ENCODE results near the gene INPP5E.
"Not testable (repeated sequence)": the region's sequence is repeated elsewhere in the genome, so short reads cannot be mapped to it uniquely, and the experiment has no call there.

The INPP5E gene

DNA sequence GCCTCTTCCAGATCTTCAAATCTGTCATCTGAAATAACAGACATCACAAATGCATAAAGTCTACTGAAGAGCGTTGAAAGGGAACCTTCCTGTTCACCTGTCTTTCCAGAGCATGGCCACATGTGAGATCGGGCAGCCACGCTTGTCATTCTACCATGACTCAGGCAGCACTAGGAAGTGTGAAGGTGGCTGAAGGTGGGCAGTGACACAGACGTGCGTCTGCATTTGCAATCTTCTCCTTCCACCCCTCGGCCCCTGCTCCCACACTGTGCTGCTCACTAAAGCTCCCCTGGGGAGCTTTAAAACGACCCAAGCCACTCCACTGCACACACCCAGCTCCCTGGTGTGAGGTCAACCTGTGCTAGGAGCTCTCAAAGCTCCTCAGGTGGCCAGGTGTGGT, 31.7 kb downstream of the INPP5E start:
- no peak for DNase-seq (ENCODE audit: extremely low read depth in 1 of 2, low read depth in 1 of 2)

DNA sequence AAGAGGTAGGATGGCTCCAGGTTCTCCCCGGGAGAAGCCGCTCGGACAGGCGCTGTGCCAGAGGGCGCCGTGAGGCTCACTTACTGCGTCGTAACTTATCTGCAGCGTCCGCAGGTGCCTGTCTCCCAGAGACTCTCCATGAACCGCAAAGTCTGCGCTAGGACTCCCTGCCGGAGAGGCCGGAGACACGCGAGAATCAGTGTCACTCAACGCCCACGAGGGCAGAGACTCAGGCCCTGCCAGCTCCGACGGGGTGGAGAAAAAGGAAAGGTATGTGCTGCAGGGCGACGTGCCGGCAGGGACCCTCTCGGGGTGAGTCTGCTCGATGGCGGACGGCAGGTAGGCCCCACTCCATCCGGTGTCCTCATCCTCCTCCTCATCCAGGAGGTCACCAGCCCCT, 32.6 kb downstream of the INPP5E start:
- DNase-seq (ENCODE audit: extremely low read depth in 1 of 2, low read depth in 1 of 2): not testable (repeated sequence)

DNA sequence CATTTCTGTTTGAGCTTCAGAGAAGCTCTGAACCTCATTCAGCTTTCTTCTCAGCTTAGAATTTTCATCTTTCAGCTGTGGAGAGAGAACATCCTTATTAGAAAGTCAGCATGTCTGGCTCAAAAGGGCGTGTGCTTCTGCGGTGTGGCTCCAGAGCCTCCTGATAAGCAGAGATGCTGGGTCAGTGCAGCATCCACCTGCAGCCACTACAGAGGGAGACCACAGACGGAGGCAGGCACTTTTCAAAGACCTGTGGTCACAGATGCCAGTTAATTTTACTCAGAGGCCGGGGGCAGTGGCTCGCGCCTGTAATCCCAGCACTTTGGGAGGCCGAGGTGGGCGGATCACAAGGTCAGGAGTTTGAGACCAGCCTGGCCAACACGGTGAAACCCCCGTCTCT, 33.7 kb downstream of the INPP5E start:
- not testable (repeated sequence) for DNase-seq (ENCODE audit: extremely low read depth in 1 of 2, low read depth in 1 of 2)

DNA sequence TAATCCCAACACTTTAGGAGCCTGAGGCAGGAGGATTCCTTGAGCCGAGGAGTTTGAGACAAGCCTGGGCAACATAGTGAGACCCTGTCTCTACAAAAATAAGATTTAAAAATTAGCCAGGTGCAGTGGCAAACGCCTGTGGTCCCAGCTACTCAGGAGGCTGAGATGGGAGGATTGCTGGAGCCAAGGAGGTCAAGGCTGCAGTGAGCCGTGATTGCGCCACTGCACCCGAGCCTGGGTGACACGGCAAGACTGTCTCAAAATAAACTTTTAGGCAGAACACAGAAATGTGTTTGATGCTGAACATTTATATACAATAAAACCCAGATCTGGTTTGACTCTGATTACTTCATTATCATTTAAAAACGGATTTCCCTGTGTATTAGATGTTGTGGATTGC, 34.2 kb downstream of the INPP5E start:
- no peak for DNase-seq (ENCODE audit: extremely low read depth in 1 of 2, low read depth in 1 of 2)

DNA sequence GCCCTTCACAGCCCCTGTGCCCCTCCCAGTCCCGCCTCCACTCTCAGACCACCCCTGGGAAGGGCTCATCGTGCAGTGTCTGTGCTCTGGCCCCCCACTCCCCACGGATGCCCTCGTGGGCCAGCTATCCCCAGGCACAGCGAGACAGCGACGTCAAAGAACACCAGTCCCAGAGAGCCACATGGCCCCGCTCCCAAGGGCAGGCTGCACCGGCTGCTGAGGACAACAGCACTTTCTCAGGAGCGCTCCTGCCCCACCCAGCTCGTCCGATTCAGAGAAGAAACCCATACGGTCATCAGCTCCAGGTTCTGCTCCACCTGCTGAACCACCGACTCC, 34.9 kb downstream of the INPP5E start:
- no peak for DNase-seq (ENCODE audit: extremely low read depth in 1 of 2, low read depth in 1 of 2)

DNA sequence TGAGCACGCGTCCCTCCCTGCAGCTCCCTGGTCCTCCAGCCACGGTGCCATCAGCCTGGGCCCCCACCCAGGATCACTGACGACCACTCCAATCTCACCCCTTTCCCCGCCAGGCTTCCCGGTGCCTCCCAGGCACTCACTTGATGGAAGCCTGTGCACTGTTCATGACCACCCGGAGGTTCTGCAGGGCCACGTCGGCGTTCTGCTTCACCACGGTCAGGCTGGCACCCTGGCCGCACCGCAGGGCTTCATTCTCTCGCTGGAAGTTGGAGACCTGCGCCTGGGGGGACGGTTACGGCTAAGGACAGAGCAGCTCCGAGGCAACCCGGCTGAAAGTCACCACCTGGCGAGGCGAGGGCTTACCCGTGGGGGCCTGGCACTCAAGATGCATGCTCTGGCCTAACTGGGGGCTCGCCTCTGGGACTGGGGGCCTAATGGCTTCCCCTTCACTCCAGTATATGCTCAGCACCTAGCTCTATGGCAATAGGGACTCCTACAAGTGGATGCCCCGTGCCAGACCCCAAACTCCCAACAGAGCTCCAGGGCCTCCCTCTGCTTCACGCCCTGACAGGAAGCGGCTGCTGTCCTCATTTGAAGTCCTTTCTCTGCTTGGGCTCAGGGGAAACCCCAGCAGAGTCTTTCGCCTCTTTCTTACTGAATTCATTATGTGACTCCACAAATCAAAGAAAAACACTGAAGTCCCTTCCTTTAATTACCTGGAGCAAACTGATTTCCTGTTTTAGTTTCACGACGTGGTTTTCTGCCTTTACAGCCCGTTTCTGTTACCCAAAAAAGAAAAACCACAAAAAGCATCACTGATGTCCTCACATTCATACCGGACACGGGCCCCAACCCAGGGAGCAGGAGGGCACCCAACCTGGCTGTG, 35.5 kb downstream of the INPP5E start:
- no peak for DNase-seq (ENCODE audit: extremely low read depth in 1 of 2, low read depth in 1 of 2)

DNA sequence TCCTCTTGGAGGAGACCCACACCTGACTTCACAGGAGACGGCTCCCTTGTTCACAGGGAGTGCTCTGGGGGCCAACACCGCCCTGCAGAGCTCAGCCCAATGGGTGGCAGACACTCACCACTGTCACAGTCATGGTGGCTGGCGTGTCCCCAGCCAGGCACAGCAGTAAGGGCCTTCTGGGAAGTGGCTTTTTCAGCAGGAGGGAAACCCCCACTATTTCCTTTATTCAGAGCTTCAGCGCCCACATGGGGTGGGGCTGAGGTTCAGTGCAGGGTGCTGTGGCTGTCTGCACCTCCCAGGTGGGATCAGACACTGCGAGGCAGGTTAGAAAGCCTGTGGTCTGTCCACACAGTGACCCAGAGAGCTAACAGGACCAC, 36.1 kb downstream of the INPP5E start:
- DNase-seq (ENCODE audit: extremely low read depth in 1 of 2, low read depth in 1 of 2): peak; percentile 37 to 44

DNA sequence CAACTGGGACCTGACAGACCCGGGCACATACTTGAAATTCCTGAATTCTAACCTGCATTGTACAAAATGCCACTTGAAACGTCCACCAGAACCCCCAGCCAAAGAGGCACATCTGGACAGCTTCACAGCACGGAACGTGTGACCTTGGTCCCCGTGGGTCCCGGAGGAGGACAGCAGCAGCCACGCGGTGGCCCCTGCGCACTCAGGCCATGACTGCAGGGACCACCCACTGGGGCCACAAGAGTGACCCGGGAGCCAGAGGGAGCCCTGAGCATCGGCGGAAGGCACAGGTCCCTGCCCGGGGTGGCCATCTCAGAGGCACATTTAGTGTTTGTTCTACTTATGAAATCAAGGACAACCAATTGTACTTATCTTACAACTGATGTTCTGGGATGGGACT, 37.6 kb downstream of the INPP5E start:
- no peak for DNase-seq (ENCODE audit: extremely low read depth in 1 of 2, low read depth in 1 of 2)

DNA sequence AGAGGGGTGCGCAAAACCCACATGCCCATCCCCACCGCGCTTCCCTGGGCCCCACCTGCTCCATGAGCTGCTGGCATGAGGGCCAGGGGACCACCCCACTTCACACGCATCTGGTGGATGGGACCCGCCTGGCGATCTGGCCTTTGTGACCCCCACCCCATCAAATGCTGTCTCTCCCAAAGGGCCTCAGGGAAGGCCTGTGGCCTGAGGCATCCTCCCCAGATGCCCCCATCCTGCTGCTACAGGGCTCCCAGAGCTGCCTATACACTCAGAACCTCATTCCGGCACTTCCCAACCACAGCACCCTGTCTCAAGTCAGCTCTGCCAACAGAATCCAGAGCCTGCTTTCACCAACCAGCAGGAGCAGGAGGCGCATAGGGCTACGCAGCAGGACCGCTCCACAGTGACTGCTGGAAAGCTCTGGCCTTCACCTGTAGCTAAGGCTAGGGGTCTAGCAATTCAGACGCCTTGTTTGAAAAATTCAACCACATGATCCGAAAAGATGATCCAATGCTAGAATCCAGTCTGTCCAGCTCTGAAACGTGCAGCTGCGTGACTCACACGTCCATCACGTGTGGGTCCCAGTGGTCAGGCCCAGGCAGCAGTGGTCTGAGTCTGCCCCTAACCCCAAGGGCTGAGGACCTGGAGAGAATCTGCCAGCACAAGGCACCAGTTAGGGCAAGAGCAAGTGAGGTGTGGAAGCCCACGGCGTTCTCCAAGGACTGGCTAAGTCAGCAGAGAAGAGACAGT, 38.3 kb downstream of the INPP5E start:
- DNase-seq (ENCODE audit: extremely low read depth in 1 of 2, low read depth in 1 of 2): no peak

DNA sequence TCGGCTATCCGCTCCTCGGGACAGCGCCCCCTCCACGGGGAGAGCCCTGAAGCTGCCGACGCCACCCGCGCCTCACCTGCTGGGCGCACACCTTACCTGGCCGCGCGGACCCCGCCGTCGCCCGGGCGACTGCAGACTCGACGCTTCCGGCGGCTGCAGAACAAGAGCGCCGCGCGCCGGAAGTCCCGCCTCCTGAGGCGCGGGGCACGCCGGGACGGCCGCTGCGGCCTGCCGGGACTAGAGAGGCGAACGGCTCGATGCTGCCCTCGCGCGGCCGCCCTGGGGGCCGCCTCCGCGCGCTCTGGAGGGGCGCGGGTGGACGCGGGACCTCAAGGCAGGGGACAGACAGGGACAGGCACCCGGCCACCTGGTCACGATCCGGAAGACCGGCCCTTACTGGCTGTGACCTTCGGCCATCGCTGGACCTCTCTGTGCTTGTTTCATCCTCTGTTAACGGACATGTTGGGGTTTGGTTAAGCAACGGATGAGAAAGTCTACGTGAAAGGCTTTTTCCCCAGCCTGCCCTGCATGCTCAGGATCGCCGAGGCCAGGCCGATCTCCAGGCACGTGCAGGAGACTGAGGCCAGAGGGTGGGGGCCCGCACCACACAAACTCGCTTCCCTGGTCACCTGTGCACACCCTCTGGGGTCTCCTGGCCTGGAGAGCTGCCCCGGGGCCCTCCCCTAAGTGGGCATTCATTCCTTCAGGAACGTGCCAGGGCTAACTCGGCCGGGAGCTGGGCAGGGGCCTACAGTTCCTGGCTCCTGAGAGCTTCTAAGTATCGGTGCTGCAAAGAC, 39.4 kb downstream of the INPP5E start, which contains the start of gene SNAPC4:
Gene SNAPC4 (minus strand): TSS at position 133 of the 797 bp plus-strand sequence. CDS start 1,742 bp downstream, outside the sequence.
- peak; percentile 44 to 78 for DNase-seq (ENCODE audit: extremely low read depth in 1 of 2, low read depth in 1 of 2)

DNA sequence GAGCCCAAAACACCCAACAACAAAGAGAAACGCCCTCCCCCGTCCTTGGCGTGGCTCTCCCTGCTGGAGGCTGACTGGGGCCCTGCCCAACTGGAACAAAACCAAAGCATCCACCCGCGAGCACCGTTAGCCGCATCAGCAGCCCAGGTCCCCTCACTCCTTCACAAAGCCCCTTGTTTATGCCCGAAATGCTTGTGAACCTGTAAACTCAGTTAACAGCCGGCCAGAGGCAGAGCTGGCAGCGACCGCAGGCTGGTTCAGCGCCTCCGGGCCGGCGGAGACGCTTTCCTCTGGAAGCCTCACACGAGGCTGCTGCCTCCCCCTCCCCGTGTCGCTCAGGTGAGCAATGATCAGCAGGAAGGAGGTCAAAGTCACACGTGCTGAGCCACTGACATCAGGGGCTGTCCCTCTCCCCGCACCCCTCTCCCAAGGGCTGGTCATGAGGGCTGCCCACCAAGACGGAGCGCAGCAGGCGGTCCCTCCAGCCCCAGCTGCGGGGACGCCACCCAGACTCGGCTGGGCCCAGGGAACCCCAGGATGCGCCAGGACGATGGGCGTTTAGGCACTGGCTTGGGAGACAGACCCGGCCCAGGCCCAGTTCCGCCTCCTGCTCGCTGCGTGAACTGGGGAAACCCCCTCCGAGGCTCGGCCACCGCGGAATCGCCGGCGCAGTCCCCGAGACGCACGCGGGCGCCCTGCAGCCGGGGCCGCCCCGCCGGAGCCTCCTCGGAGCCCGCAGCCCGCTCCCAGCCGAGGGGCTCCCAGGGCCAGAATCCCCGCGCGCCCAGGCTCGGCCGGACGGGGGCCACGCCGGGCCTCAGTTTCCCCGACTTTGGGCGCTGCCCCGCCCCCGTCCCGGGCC, 40.2 kb downstream of the INPP5E start:
- no peak for DNase-seq (ENCODE audit: extremely low read depth in 1 of 2, low read depth in 1 of 2)

DNA sequence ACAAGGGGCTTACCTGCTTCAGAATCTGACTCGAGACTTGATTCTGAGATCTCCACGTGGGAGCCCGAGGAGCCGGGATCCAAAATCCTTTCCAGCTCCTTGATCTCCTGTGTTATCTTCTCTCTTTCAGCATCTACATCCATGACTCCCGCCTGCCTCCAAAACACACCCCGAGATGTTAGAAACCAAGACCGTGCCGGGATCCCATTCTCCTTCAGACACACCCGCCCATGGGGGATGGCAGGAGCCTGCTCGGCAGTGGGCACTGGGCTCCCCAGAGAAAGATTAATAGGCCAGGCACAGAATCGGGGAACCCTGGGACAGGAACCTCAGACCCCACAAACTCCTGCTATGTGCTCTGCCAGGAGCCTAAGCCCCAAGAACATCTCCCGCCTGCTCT, 41.4 kb downstream of the INPP5E start:
- no peak for DNase-seq (ENCODE audit: extremely low read depth in 1 of 2, low read depth in 1 of 2)

DNA sequence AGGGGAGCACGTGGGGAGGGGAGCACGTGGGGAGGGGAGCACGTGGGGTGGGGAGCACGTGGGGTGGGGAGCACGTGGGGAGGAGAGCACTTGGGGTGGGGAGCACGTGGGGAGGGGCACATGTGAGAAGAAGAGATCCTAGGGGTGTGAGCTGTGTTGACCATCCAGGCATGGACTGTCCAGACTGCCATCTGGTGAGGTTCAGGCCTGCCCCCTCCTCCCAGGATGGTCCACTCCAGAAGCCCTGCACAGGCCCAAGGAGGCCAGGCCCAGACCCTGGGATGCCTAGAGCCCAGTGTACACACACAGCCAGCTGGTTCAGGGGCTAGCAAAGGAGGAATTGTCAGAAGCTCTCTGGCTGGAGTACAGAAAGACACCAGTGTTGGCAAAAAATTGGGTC, 42.0 kb downstream of the INPP5E start:
- DNase-seq (ENCODE audit: extremely low read depth in 1 of 2, low read depth in 1 of 2): no peak

DNA sequence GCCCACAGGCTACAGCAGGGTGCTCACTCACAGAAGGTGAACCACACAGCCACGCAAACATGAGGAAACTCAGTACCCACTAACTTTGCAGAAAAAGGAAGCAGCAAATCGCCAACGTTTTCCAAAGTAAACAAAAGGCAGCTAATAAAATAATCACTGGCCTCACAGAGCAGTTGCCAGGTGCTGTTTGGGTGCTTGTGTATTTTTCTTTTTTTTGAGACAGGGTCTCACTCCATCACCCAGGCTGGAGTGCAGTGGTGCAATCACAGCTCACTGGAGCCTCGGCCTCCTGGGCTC, 43.5 kb downstream of the INPP5E start:
- DNase-seq (ENCODE audit: extremely low read depth in 1 of 2, low read depth in 1 of 2): no peak

DNA sequence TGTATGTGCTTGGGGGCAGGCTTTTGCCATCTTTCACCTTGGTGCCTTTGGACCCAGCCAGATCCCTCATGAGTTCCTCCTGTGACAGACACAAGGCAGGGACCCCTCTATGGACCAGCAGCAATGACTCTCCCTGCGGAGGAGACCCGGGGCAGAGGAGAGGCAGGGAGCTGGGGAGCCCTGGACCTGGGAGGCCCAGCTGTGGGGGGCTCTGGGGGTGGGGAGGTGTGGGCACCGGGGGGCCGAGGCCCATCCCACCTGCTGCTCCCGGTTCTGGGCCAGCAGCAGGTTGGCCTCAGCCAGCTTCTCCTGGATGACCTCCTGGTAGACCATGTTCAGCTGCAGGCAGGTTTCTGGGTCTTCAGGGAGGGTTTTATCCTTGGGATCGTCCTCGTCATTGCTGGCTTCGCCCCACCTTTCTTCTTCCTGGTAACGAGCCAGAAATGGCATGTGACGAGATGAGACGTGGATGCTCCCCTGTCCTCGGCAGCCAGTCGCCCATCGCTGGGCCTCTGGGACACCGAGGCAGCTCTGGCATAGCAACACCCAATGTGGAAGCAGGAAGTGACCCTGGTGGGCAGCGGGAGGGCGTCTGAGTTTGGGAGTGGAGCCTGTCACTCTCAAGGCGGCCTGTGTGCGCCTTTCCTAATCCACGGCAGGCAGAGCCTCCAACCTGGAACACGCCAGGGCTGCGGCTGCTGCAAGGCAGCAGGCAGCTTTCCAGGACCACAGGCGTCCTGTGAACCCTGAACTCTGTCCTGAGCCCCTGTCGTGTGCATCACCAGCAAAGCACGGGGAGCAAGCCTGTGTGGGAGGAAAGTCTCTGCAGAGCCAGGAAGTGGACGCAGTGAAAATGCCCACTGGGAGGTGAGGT, 44.1 kb downstream of the INPP5E start:
- DNase-seq (ENCODE audit: extremely low read depth in 1 of 2, low read depth in 1 of 2): no peak

DNA sequence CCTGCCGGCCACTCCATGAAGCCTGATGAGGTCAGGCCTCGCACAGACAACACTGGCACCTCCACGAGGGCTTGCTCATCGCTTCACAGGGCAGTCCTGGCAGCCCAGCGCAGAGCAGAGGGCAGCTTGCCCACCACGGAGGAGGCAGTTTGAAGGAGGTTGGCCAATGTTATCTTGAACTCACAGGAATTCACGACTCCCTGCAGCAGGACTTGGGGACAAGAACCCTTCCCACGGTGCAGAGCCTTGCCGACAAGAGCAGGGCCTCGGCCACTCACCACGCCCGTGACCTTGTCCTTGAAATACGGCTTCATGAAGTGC, 44.7 kb downstream of the INPP5E start:
- no peak for DNase-seq (ENCODE audit: extremely low read depth in 1 of 2, low read depth in 1 of 2)

DNA sequence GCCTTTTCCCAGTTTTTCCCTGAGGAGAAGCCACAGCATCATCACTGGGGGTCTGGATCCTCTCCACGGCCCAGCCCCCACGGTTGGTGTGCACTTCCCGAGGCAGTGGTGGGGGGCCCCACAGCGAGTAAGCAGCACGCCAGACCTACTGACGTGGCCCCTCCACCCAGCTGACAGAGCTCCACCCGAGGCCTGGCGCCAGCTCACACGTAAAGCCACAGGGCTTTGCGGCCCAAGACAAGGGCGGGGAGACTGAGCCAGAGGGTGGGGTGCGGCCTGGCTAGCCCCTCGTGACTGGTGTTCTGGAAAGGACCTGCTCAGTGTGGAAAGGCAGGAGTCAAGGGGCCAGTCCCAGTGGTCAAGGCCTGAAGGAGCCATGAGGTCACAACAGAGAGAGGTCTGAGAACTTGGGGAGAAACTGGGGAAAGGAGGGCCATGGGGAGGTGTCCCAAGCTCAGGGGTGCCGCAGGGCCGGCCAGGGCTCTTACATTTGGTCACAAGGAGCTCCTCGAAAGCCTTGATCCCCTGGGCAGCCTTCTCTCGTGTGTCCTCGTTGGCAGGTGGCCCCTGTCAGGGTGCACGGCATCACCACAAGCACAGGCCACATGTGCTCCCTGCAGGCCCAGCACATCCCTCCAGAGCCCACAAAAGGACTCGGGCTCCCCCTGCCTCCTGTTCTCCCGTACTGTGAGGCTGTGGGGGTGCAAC, 45.2 kb downstream of the INPP5E start:
- no peak for DNase-seq (ENCODE audit: extremely low read depth in 1 of 2, low read depth in 1 of 2)

DNA sequence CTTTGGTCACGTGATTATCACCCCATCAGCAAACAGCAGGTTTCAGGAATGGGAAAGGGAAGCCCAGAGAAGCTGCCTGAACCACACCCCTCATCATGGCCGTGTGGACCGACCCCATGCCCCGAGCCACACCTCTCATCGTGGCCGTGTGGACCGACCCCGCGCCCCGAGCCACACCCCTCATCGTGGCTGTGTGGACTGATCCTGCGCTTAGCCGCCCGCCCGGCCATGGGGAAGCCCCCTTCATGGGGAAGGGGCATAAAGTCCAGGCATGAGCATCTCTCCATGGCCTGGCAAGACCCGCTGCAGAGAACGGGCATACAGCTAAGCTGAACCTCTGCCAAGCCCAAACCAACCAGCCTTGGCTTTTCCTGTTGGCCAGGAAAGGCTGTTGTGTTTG, 46.1 kb downstream of the INPP5E start:
- no peak for DNase-seq (ENCODE audit: extremely low read depth in 1 of 2, low read depth in 1 of 2)

Data from activated CD8-positive, alpha-beta memory T cell treated with anti-CD3 and anti-CD28 coated beads for 1 hour (primary cell).